ENCODE measurements around the gene RHOU. TPM values are rescaled to one million over a fixed set of nuclear protein-coding genes. Genes with fewer than 3 reads are reported as not detected.

Gene RHOU
- total and polyA plus RNA-seq, 2 experiments from 2014 or later, result 0.95 to 4.4 TPM

- Mint-ChIP-seq H3K27ac (no peak overlapping the region), H3K9me3 (no peaks in the 10 kb centered on the region; the same call in 2 of the 3 replicates), H3K4me3 (no peak overlapping the region), H3K36me3 (ENCODE audit: low read depth) (no peaks in the 10 kb centered on the region), H3K4me1 (peaks cover 11% of the 10 kb centered on the region), H3K27me3 (ENCODE audit: insufficient read depth, low read depth, poor library complexity) (peaks cover 4% of the 10 kb centered on the region)
- H3F3A ChIP-seq (replicated peaks; ENCODE audit: low read depth), result no peaks in the 10 kb centered on the region
- H2AFZ ChIP-seq, result no peak overlapping the region
- H3K4me1 ChIP-seq (ENCODE audit: insufficient read depth), result peaks cover 14% of the 10 kb centered on the region
- no peak overlapping the region for H3K4me2 ChIP-seq
- H3K27ac ChIP-seq (ENCODE audit: low read depth), result no peak overlapping the region
- H3K79me2 ChIP-seq (replicated peaks; ENCODE audit: insufficient read depth), result no peaks in the 10 kb centered on the region
- DNase-seq (ENCODE audit: low spot score), result no peak
- H3K27me3 ChIP-seq (ENCODE audit: insufficient read depth), result 0 out of 2 replicates have a peak, but pooled peaks cover 5% of the 10 kb centered on the region
- TF ChIP-seq REST (IDR thresholded peaks at IDR 0.05; ENCODE audit: unreplicated experiment) (no peak), ZNF331 (CRISPR knock-in tag; IDR thresholded peaks at IDR 0.05; ENCODE audit: low read depth) (no peak), NANOG (IDR thresholded peaks at IDR 0.05; ENCODE audit: borderline replicate concordance) (no peak), STAT1 (IDR thresholded peaks at IDR 0.05; ENCODE audit: unreplicated experiment) (no peak), ETS1 (IDR thresholded peaks at IDR 0.05) (no peak), CREB1 (CRISPR knock-in tag; IDR thresholded peaks at IDR 0.05; ENCODE audit: low read depth) (no peak), EZH2phosphoT487 (IDR thresholded peaks at IDR 0.05; ENCODE audit: unreplicated experiment) (no peak), POLR2AphosphoS5 (IDR thresholded peaks at IDR 0.05; ENCODE audit: low read depth) (no peak), CTCF (conservative IDR thresholded peaks at IDR 0.05; ENCODE audit: low read depth in 2 of 2) (no peak), JUNB (IDR thresholded peaks at IDR 0.05; ENCODE audit: unreplicated experiment) (no peak), EZH2 (IDR thresholded peaks at IDR 0.05; ENCODE audit: low read depth, unreplicated experiment) (no peak), ZNF114 (CRISPR knock-in tag; IDR thresholded peaks at IDR 0.05) (no peak)
- TF ChIP-seq, protein P1, sequence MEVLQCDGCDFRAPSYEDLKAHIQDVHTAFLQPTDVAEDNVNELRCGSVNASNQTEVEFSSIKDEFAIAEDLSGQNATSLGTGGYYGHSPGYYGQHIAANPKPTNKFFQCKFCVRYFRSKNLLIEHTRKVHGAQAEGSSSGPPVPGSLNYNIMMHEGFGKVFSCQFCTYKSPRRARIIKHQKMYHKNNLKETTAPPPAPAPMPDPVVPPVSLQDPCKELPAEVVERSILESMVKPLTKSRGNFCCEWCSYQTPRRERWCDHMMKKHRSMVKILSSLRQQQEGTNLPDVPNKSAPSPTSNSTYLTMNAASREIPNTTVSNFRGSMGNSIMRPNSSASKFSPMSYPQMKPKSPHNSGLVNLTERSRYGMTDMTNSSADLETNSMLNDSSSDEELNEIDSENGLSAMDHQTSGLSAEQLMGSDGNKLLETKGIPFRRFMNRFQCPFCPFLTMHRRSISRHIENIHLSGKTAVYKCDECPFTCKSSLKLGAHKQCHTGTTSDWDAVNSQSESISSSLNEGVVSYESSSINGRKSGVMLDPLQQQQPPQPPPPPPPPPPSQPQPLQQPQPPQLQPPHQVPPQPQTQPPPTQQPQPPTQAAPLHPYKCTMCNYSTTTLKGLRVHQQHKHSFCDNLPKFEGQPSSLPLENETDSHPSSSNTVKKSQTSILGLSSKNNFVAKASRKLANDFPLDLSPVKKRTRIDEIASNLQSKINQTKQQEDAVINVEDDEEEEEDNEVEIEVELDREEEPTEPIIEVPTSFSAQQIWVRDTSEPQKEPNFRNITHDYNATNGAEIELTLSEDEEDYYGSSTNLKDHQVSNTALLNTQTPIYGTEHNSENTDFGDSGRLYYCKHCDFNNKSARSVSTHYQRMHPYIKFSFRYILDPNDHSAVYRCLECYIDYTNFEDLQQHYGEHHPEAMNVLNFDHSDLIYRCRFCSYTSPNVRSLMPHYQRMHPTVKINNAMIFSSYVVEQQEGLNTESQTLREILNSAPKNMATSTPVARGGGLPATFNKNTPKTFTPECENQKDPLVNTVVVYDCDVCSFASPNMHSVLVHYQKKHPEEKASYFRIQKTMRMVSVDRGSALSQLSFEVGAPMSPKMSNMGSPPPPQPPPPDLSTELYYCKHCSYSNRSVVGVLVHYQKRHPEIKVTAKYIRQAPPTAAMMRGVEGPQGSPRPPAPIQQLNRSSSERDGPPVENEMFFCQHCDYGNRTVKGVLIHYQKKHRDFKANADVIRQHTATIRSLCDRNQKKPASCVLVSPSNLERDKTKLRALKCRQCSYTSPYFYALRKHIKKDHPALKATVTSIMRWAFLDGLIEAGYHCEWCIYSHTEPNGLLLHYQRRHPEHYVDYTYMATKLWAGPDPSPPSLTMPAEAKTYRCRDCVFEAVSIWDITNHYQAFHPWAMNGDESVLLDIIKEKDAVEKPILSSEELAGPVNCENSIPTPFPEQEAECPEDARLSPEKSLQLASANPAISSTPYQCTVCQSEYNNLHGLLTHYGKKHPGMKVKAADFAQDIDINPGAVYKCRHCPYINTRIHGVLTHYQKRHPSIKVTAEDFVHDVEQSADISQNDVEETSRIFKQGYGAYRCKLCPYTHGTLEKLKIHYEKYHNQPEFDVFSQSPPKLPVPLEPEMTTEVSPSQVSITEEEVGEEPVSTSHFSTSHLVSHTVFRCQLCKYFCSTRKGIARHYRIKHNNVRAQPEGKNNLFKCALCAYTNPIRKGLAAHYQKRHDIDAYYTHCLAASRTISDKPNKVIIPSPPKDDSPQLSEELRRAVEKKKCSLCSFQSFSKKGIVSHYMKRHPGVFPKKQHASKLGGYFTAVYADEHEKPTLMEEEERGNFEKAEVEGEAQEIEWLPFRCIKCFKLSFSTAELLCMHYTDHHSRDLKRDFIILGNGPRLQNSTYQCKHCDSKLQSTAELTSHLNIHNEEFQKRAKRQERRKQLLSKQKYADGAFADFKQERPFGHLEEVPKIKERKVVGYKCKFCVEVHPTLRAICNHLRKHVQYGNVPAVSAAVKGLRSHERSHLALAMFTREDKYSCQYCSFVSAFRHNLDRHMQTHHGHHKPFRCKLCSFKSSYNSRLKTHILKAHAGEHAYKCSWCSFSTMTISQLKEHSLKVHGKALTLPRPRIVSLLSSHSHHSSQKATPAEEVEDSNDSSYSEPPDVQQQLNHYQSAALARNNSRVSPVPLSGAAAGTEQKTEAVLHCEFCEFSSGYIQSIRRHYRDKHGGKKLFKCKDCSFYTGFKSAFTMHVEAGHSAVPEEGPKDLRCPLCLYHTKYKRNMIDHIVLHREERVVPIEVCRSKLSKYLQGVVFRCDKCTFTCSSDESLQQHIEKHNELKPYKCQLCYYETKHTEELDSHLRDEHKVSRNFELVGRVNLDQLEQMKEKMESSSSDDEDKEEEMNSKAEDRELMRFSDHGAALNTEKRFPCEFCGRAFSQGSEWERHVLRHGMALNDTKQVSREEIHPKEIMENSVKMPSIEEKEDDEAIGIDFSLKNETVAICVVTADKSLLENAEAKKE (CRISPR knock-in tag; IDR thresholded peaks at IDR 0.05), result no peak
- no peaks in the 10 kb centered on the region for H4K20me1 ChIP-seq (replicated peaks; ENCODE audit: insufficient read depth)
- no peak overlapping the region for H3K4me3 ChIP-seq
- no peaks in the 10 kb centered on the region for H3K36me3 ChIP-seq (ENCODE audit: insufficient read depth)
- ATAC-seq, result no peak
- H3K9me2 ChIP-seq (ENCODE audit: insufficient read depth), result no peaks in the 10 kb centered on the region
Observed at GRCh38 chr1:228727681-228728171, 7.6 kb upstream of the RHOU start.
